ENCODE measurements around the gene MAGEB17. TPM values are rescaled to one million over a fixed set of nuclear protein-coding genes. Genes with fewer than 3 reads are reported as not detected.

The MAGEB17 gene
- total RNA-seq, 1 experiment from 2014 or later: not detected

GRCh38 chrX:16204538-16204937 is 37.3 kb downstream of the MAGEB17 start:
- no peaks in the 10 kb centered on the region for H3K36me3 ChIP-seq (ENCODE audit: insufficient read depth, low read length, poor library complexity, severe bottlenecking)
- DNase-seq (ENCODE audit: low spot score): no peak
- CTCF ChIA-PET: no interaction called here
- intact Hi-C loops (cut with micrococcal nuclease; ENCODE audit: unreplicated experiment): no loop called here
- H3K27me3 ChIP-seq (replicated peaks; ENCODE audit: insufficient read depth, low read depth, low read length, poor library complexity): no peaks in the 10 kb centered on the region
- no peaks in the 10 kb centered on the region for H3K9me3 ChIP-seq (ENCODE audit: low read depth, low read length, poor library complexity, severe bottlenecking)
- POLR2A ChIA-PET (ENCODE audit: low non-redundant PET): no interaction called here
- H3K27ac ChIP-seq (ENCODE audit: low read depth, low read length, poor library complexity, severe bottlenecking): no peak overlapping the region
- TF ChIP-seq, protein P1, sequence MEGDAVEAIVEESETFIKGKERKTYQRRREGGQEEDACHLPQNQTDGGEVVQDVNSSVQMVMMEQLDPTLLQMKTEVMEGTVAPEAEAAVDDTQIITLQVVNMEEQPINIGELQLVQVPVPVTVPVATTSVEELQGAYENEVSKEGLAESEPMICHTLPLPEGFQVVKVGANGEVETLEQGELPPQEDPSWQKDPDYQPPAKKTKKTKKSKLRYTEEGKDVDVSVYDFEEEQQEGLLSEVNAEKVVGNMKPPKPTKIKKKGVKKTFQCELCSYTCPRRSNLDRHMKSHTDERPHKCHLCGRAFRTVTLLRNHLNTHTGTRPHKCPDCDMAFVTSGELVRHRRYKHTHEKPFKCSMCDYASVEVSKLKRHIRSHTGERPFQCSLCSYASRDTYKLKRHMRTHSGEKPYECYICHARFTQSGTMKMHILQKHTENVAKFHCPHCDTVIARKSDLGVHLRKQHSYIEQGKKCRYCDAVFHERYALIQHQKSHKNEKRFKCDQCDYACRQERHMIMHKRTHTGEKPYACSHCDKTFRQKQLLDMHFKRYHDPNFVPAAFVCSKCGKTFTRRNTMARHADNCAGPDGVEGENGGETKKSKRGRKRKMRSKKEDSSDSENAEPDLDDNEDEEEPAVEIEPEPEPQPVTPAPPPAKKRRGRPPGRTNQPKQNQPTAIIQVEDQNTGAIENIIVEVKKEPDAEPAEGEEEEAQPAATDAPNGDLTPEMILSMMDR (conservative IDR thresholded peaks at IDR 0.05; ENCODE audit: low read depth, low read length): no peak
- TF ChIP-seq EZH2 (IDR thresholded peaks at IDR 0.05; ENCODE audit: borderline replicate concordance, low read depth, low read length, poor library complexity, severe bottlenecking): no peak
- no peak overlapping the region for H3K4me3 ChIP-seq (ENCODE audit: low read depth, low read length, poor library complexity, severe bottlenecking)
- no peaks in the 10 kb centered on the region for H3K4me1 ChIP-seq (ENCODE audit: insufficient read depth, low read length, poor library complexity, severe bottlenecking)
- BruUV-seq (replicated peaks): no TSS peak

- no peaks in the 10 kb centered on the region for H3K4me1 ChIP-seq (ENCODE audit: insufficient read depth, low read length, poor library complexity, severe bottlenecking)
- H3K4me3 ChIP-seq (ENCODE audit: low read depth, low read length, poor library complexity, severe bottlenecking): no peak overlapping the region
- no peak for DNase-seq (ENCODE audit: low spot score)
- ChIA-PET CTCF (no interaction called here), POLR2A (ENCODE audit: low non-redundant PET) (no interaction called here)
- TF ChIP-seq, protein P1 (conservative IDR thresholded peaks at IDR 0.05; ENCODE audit: low read depth, low read length): no peak
- no peak for TF ChIP-seq EZH2 (IDR thresholded peaks at IDR 0.05; ENCODE audit: borderline replicate concordance, low read depth, low read length, poor library complexity, severe bottlenecking)
- H3K36me3 ChIP-seq (ENCODE audit: insufficient read depth, low read length, poor library complexity, severe bottlenecking): no peaks in the 10 kb centered on the region
- intact Hi-C loops (cut with micrococcal nuclease; ENCODE audit: unreplicated experiment): no loop called here
- no peaks in the 10 kb centered on the region for H3K9me3 ChIP-seq (ENCODE audit: low read depth, low read length, poor library complexity, severe bottlenecking)
- no peak overlapping the region for H3K27ac ChIP-seq (ENCODE audit: low read depth, low read length, poor library complexity, severe bottlenecking)
- no TSS peak for BruUV-seq (replicated peaks)
- no peaks in the 10 kb centered on the region for H3K27me3 ChIP-seq (replicated peaks; ENCODE audit: insufficient read depth, low read depth, low read length, poor library complexity)
Observed at GRCh38 chrX:16205840-16206239, 38.6 kb downstream of the MAGEB17 start.

GRCh38 chrX:16207634-16208033 is 40.4 kb downstream of the MAGEB17 start:
- no peak for DNase-seq (ENCODE audit: low spot score)
- intact Hi-C loops (cut with micrococcal nuclease; ENCODE audit: unreplicated experiment): no loop called here
- H3K9me3 ChIP-seq (ENCODE audit: low read depth, low read length, poor library complexity, severe bottlenecking): no peaks in the 10 kb centered on the region
- no peaks in the 10 kb centered on the region for H3K27me3 ChIP-seq (replicated peaks; ENCODE audit: insufficient read depth, low read depth, low read length, poor library complexity)
- no peaks in the 10 kb centered on the region for H3K36me3 ChIP-seq (ENCODE audit: insufficient read depth, low read length, poor library complexity, severe bottlenecking)
- H3K4me3 ChIP-seq (ENCODE audit: low read depth, low read length, poor library complexity, severe bottlenecking): no peak overlapping the region
- POLR2A ChIA-PET (ENCODE audit: low non-redundant PET): no interaction called here
- CTCF ChIA-PET: no interaction called here
- TF ChIP-seq, protein P1 (conservative IDR thresholded peaks at IDR 0.05; ENCODE audit: low read depth, low read length): no peak
- TF ChIP-seq EZH2 (IDR thresholded peaks at IDR 0.05; ENCODE audit: borderline replicate concordance, low read depth, low read length, poor library complexity, severe bottlenecking): no peak
- H3K27ac ChIP-seq (ENCODE audit: low read depth, low read length, poor library complexity, severe bottlenecking): no peak overlapping the region
- BruUV-seq (replicated peaks): no TSS peak
- H3K4me1 ChIP-seq (ENCODE audit: insufficient read depth, low read length, poor library complexity, severe bottlenecking): no peaks in the 10 kb centered on the region

All from A673 (cell line).